Stomach (tissue), 9 donors: Measurements from ENCODE around the gene SORL1. TPM values are rescaled to one million over a fixed set of nuclear protein-coding genes. Genes with fewer than 3 reads are reported as not detected.

ENCODE experiments used
- DNase-seq, 2 donors: peaks; one replicate each; pipeline versions ENCODE4 v3.0.0 to v3.0.0-alpha.2; 2013 to 2019
- H3K27ac ChIP-seq, 5 donors: fragments of 200-600 bp in 4 of 5; sonication (generic) in 4 of 5; one replicate each; pipeline ENCODE4 v1.5.1; 2013 to 2019; ENCODE audit warnings: mild to moderate bottlenecking in 1 of 5, moderate library complexity in 1 of 5
- H3K27me3 ChIP-seq, 3 donors: fragments of 200-600 bp; sonication (generic); one replicate each; pipeline ENCODE4 v1.5.1; 2017 to 2019; ENCODE audit warnings: mixed run types in 1 of 3
- H3K36me3 ChIP-seq, 4 donors: fragments of 200-600 bp; sonication (generic); 1 replicate in 3 of 4; 2 replicates in 1 of 4; pipeline ENCODE4 v1.5.1; 2016 to 2019
- H3K4me1 ChIP-seq, 4 donors: fragments of 200-600 bp; sonication (generic); one replicate each; pipeline ENCODE4 v1.5.1; 2016 to 2019
- H3K4me3 ChIP-seq, 4 donors: fragments of 200-600 bp; sonication (generic) in 3 of 4; one replicate each; pipeline ENCODE4 v1.5.1; 2016 to 2019; ENCODE audit warnings: mild to moderate bottlenecking in 1 of 4
- H3K9me3 ChIP-seq, 4 donors: fragments of 200-600 bp; sonication (generic); one replicate each; pipeline ENCODE4 v1.5.1; 2016 to 2019
- CTCF ChIP-seq, 7 experiments: fragments of 450-650 bp in 4 of 7; fragments of 200-600 bp in 3 of 7; sonication (generic) in 3 of 7; IDR thresholded peaks; one replicate each; pipeline ENCODE4 v1.5.1; 2016 to 2019; ENCODE audit warnings: antibody characterized with exemption in 7 of 7, control low read depth in 2 of 7, mild to moderate bottlenecking in 1 of 7
- EP300 ChIP-seq: sonication (generic); formaldehyde crosslinking; IDR thresholded peaks from one replicate; pipeline ENCODE4 v1.6.1; 2017; ENCODE audit warnings: antibody characterized with exemption
- POLR2A ChIP-seq, 4 donors: fragments of 450-650 bp; IDR thresholded peaks; one replicate each; pipeline ENCODE4 v1.6.1; 2016; ENCODE audit warnings: antibody characterized with exemption in 4 of 4, control low read depth in 2 of 4, mild to moderate bottlenecking in 1 of 4, moderate library complexity in 1 of 4
- POLR2AphosphoS5 ChIP-seq, 3 donors: sonication (generic); formaldehyde crosslinking; IDR thresholded peaks; one replicate each; pipeline ENCODE4 v1.6.1; 2016; ENCODE audit warnings: antibody characterized with exemption in 3 of 3
- WGBS, 5 donors: extraction: QIAGEN DNeasy Blood & Tissue Kit in 3 of 5; methylation state at CpG; one replicate each; pipeline versions ENCODE4 v1.1.5 to v1.1.7; 2013 to 2018; 5-methylcytosine and 5-hydroxymethylcytosine counted together
- intact Hi-C: fragments of 100-400 bp; cut with DNase I; formaldehyde crosslinking; loops from one replicate; pipeline ENCODE4 v1.15.1; 2023; ENCODE audit warnings: low total_unique reads
- polyA plus RNA-seq, 3 donors: library from polyadenylated mRNA; stranded (reverse); fragments of 200-250 nt; gene quantifications; one replicate each; pipeline ENCODE4 v1.2.3, GENCODE V29; 2013
- total RNA-seq, 5 donors: library from RNA; depleted of rRNA; stranded (reverse); fragments of >200 nt; gene quantifications; one replicate each; pipeline versions ENCODE4 v1.1.0 to v1.2.3, GENCODE V29; 2014 to 2016
- donor health status: healthy with polysubstance abuse.
- donor health status: Bipolar disorder and iron deficiency.
- donor health status: healthy.

Gene SORL1
- total and polyA plus RNA-seq, 8 donors = 0.76 to 161 (median 18.2) TPM

- Histone ChIP-seq H3K9me3 (no peaks in the 10 kb centered on the region), H3K36me3 (peaks cover 15 to 80% (median 72%) of the 10 kb centered on the region in 4 donors), H3K27ac (no peak overlapping the region), H3K4me1 (no peaks in the 10 kb centered on the region), H3K27me3 (no peaks in the 10 kb centered on the region), H3K4me3 (no peak overlapping the region)
- no peak for DNase-seq
- no peak for TF ChIP-seq POLR2A (IDR thresholded peaks at IDR 0.05)
- no peak for TF ChIP-seq EP300
- no peak for TF ChIP-seq POLR2AphosphoS5 (IDR thresholded peaks at IDR 0.05)
- no peak for TF ChIP-seq CTCF (IDR thresholded peaks at IDR 0.05)
- 95 to 98% (median 96%) methylated on average over 4 of the region's 4 CpGs for WGBS, 5 donors
- intact Hi-C loops = no loop called here
Measured at GRCh38 chr11:121606354-121606753, 154.2 kb downstream of the SORL1 start.

GRCh38 chr11:121607341-121607740 lies 155.2 kb downstream of the SORL1 start:
- no peaks in the 10 kb centered on the region for H3K4me1 ChIP-seq
- peaks cover 15 to 85% (median 80%) of the 10 kb centered on the region in 4 donors for H3K36me3 ChIP-seq
- no peak for DNase-seq
- H3K4me3 ChIP-seq = no peak overlapping the region
- H3K27ac ChIP-seq = no peak overlapping the region
- no peaks in the 10 kb centered on the region for H3K27me3 ChIP-seq
- intact Hi-C loops = no loop called here
- H3K9me3 ChIP-seq = no peaks in the 10 kb centered on the region
- TF ChIP-seq CTCF (IDR thresholded peaks at IDR 0.05) (no peak), POLR2A (IDR thresholded peaks at IDR 0.05) (no peak), EP300 (no peak), POLR2AphosphoS5 (IDR thresholded peaks at IDR 0.05) (no peak)
- WGBS, 5 donors = 91 to 96% (median 92%) methylated on average over 5 of the region's 5 CpGs

- WGBS, 5 donors = 94 to 98% (median 96%) methylated on average over 9 of the region's 9 CpGs
Measured at GRCh38 chr11:121608545-121609098, 156.5 kb downstream of the SORL1 start.

GRCh38 chr11:121610706-121611105 lies 158.6 kb downstream of the SORL1 start:
- no peaks in the 10 kb centered on the region for H3K27me3 ChIP-seq
- intact Hi-C loops = no loop called here
- 87 to 94% (median 94%) methylated on average over 6 of the region's 6 CpGs for WGBS, 5 donors
- peaks cover 10 to 84% (median 80%) of the 10 kb centered on the region in 4 donors for H3K36me3 ChIP-seq
- H3K9me3 ChIP-seq = no peaks in the 10 kb centered on the region
- no peak for DNase-seq
- TF ChIP-seq CTCF (IDR thresholded peaks at IDR 0.05) = no peak
- no peak for TF ChIP-seq EP300
- TF ChIP-seq POLR2AphosphoS5 (IDR thresholded peaks at IDR 0.05) = no peak
- no peak for TF ChIP-seq POLR2A (IDR thresholded peaks at IDR 0.05)
- no peaks in the 10 kb centered on the region for H3K4me1 ChIP-seq
- no peak overlapping the region for H3K27ac ChIP-seq
- H3K4me3 ChIP-seq = no peak overlapping the region

More at GRCh38 chr11:121608545-121609098, 156.5 kb downstream of the SORL1 start:
- Histone ChIP-seq H3K27ac (no peak overlapping the region), H3K36me3 (peaks cover 15 to 91% (median 85%) of the 10 kb centered on the region in 4 donors), H3K9me3 (no peaks in the 10 kb centered on the region), H3K4me3 (no peak overlapping the region), H3K27me3 (no peaks in the 10 kb centered on the region), H3K4me1 (no peaks in the 10 kb centered on the region)
- no peak for DNase-seq
- TF ChIP-seq POLR2A (IDR thresholded peaks at IDR 0.05) (no peak), CTCF (IDR thresholded peaks at IDR 0.05) (no peak), EP300 (no peak), POLR2AphosphoS5 (IDR thresholded peaks at IDR 0.05) (no peak)
- intact Hi-C loops = no loop called here
